Measurements from ENCODE around the gene CDCP2. TPM values are rescaled to one million over a fixed set of nuclear protein-coding genes. Genes with fewer than 3 reads are reported as not detected.

The CDCP2 gene
- total RNA-seq, 1 donor from 2014 or later, result not detected

- DNase-seq (ENCODE audit: low spot score in 2 of 2, unreplicated experiment in 2 of 2), result no peak
- H3K4me1 Mint-ChIP-seq, result peaks cover 15% of the 10 kb centered on the region
- TF ChIP-seq, protein P1, sequence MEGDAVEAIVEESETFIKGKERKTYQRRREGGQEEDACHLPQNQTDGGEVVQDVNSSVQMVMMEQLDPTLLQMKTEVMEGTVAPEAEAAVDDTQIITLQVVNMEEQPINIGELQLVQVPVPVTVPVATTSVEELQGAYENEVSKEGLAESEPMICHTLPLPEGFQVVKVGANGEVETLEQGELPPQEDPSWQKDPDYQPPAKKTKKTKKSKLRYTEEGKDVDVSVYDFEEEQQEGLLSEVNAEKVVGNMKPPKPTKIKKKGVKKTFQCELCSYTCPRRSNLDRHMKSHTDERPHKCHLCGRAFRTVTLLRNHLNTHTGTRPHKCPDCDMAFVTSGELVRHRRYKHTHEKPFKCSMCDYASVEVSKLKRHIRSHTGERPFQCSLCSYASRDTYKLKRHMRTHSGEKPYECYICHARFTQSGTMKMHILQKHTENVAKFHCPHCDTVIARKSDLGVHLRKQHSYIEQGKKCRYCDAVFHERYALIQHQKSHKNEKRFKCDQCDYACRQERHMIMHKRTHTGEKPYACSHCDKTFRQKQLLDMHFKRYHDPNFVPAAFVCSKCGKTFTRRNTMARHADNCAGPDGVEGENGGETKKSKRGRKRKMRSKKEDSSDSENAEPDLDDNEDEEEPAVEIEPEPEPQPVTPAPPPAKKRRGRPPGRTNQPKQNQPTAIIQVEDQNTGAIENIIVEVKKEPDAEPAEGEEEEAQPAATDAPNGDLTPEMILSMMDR (IDR thresholded peaks at IDR 0.05; ENCODE audit: unreplicated experiment), result no peak
- no peaks in the 10 kb centered on the region for H3K36me3 Mint-ChIP-seq
- H3K4me3 Mint-ChIP-seq, result no peak overlapping the region
- H3K9me3 Mint-ChIP-seq, result no peaks in the 10 kb centered on the region
- H3K27me3 Mint-ChIP-seq (ENCODE audit: low read depth), result peaks cover 15% of the 10 kb centered on the region
- H3K27ac Mint-ChIP-seq, result no peak overlapping the region
These were observed 34.1 kb downstream of the CDCP2 start for GRCh38 chr1:54118704-54119103.

DNA sequence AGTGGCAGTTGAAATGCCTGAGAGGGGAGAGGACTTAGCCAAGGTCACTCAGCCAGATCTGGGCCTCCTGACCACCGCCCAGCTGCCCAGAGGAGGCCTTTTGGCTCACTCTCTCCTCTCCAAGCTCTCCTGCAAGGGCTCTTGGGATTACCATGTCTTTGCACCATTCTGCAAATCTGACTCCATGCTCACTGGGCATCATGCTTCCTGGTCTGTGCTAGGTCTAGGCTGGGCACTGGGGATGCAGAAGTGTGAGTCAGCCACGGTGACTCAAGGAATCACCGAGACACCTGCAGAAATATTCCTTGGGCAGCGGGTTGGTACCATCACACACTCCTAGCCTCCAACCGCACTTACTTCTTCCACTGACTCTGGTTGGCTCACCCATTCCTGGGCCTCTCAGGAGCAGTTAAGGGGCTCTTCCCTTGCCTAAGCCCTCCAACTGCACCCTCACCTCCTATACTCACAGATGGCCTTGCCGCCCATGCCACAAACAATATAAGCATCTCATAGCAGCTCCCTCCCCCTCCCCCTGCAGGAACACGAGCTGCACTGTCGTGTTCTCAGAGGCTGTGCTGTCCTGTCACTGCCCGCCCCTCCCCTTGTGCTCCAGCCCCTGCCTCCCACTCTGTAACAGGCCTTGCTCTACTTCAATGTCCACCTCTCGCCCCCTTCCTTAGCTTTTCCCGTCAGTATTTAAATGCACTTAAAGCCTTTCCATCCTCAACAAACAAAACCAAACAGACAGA lies 34.8 kb downstream of the CDCP2 start:
- H3K27ac Mint-ChIP-seq, result no peak overlapping the region
- H3K9me3 Mint-ChIP-seq, result no peaks in the 10 kb centered on the region
- peaks cover 14% of the 10 kb centered on the region for H3K27me3 Mint-ChIP-seq (ENCODE audit: low read depth)
- peaks cover 15% of the 10 kb centered on the region for H3K4me1 Mint-ChIP-seq
- DNase-seq (ENCODE audit: low spot score in 2 of 2, unreplicated experiment in 2 of 2), result no peak
- H3K4me3 Mint-ChIP-seq, result no peak overlapping the region
- no peaks in the 10 kb centered on the region for H3K36me3 Mint-ChIP-seq
- TF ChIP-seq, protein P1 (IDR thresholded peaks at IDR 0.05; ENCODE audit: unreplicated experiment), result no peak

DNA sequence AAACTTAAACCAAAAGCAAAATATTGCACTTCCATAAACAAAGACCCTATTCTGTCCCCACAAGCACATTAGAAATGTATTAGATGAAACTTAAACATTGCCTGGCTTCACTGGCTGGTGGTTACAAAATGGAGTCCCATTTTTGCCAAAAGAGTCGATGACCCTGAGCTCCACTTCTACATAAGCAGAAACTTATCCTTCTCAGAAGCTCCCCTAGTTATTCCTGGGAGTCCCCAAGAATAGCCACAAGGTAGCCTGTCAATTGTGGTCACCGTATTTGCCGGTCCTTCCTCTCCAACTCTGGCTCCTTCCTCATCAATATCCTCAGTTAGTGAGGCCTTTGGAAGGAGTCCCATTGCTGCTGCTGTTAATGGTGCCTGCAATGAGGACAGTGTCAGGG lies 37.3 kb downstream of the CDCP2 start:
- no peak for DNase-seq (ENCODE audit: low spot score in 2 of 2, unreplicated experiment in 2 of 2)
- Mint-ChIP-seq H3K4me1 (peaks cover 6% of the 10 kb centered on the region), H3K4me3 (no peak overlapping the region), H3K27me3 (ENCODE audit: low read depth) (no peaks in the 10 kb centered on the region), H3K36me3 (no peaks in the 10 kb centered on the region), H3K27ac (no peak overlapping the region), H3K9me3 (no peaks in the 10 kb centered on the region)
- TF ChIP-seq, protein P1 (IDR thresholded peaks at IDR 0.05; ENCODE audit: unreplicated experiment), result no peak

DNA sequence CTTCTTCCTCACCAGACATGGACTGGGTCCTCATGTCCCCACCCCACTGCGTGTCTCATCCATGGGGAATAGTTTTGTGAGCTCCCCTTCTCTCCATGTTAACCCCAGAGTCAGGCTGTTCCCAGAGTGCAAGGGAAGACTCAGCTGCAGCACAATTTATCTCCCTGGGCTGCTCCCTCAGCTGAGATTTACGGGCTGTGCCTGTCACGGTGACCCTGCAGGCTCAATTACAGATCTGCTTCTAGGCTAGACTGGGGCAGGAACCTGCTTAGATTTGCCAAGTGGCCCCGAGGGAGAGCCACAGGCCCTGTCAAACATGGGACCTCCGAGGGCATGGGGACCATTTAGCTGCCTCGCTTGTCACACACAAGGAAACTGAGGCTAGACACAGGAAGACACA lies 37.8 kb downstream of the CDCP2 start:
- Mint-ChIP-seq H3K36me3 (no peaks in the 10 kb centered on the region), H3K4me3 (no peak overlapping the region), H3K27me3 (ENCODE audit: low read depth) (no peaks in the 10 kb centered on the region), H3K9me3 (no peaks in the 10 kb centered on the region), H3K27ac (no peak overlapping the region), H3K4me1 (peaks cover 6% of the 10 kb centered on the region)
- TF ChIP-seq, protein P1 (IDR thresholded peaks at IDR 0.05; ENCODE audit: unreplicated experiment), result no peak
- no peak for DNase-seq (ENCODE audit: low spot score in 2 of 2, unreplicated experiment in 2 of 2)

DNA sequence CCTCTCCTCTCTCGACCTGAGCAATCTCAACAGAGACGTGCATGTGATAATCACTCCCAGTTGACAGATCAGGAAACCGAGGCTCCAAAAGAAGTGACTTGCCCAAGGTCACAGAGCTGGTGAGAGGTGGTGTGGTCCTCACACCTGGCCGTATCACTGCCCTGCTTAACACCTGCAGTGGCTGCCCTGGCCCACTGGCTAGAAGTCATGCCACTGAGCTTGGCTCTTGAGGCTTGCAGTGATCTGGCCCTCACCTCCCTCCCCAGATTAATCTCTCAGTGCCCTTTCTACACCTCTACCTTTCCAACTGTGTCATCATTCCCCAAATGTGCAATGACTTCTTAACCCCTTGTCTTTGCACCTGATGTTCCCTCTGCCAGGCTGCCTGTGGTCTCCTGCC lies 38.8 kb downstream of the CDCP2 start:
- Mint-ChIP-seq H3K27me3 (ENCODE audit: low read depth) (no peaks in the 10 kb centered on the region), H3K9me3 (no peaks in the 10 kb centered on the region), H3K36me3 (no peaks in the 10 kb centered on the region), H3K4me3 (no peak overlapping the region), H3K4me1 (peaks cover 6% of the 10 kb centered on the region), H3K27ac (no peak overlapping the region)
- TF ChIP-seq, protein P1 (IDR thresholded peaks at IDR 0.05; ENCODE audit: unreplicated experiment), result no peak
- DNase-seq (ENCODE audit: low spot score in 2 of 2, unreplicated experiment in 2 of 2), result no peak
